ENCODE data around the gene TMEM123.

TMEM123 gene

GRCh38 chr11:102493524-102493923, 41.0 kb upstream of the TMEM123 start:
- TF ChIP-seq CTCF (IDR thresholded peaks at IDR 0.05; ENCODE audit: low read depth, low read length): no peak
- DNase-seq (ENCODE audit: extremely low read depth, low read depth): no peak

- TF ChIP-seq CTCF (IDR thresholded peaks at IDR 0.05; ENCODE audit: low read depth, low read length): no peak
- DNase-seq (ENCODE audit: extremely low read depth, low read depth): no peak
These were observed 39.4 kb upstream of the TMEM123 start for GRCh38 chr11:102491969-102492368.

GRCh38 chr11:102489186-102490145, 36.9 kb upstream of the TMEM123 start:
- DNase-seq (ENCODE audit: extremely low read depth, low read depth): no peak

GRCh38 chr11:102488208-102488607, 35.6 kb upstream of the TMEM123 start:
- DNase-seq (ENCODE audit: extremely low read depth, low read depth): no peak
- no peak for TF ChIP-seq CTCF (IDR thresholded peaks at IDR 0.05; ENCODE audit: low read depth, low read length)

More at GRCh38 chr11:102489186-102490145, 36.9 kb upstream of the TMEM123 start:
- no peak for TF ChIP-seq CTCF (IDR thresholded peaks at IDR 0.05; ENCODE audit: low read depth, low read length)

- no peak for DNase-seq (ENCODE audit: extremely low read depth, low read depth)
- no peak for TF ChIP-seq CTCF (IDR thresholded peaks at IDR 0.05; ENCODE audit: low read depth, low read length)
These were observed 34.6 kb upstream of the TMEM123 start for GRCh38 chr11:102487214-102487613.

- DNase-seq (ENCODE audit: extremely low read depth, low read depth): no peak
- TF ChIP-seq CTCF (IDR thresholded peaks at IDR 0.05; ENCODE audit: low read depth, low read length): no peak
These were observed 34.0 kb upstream of the TMEM123 start for GRCh38 chr11:102486584-102486983.

GRCh38 chr11:102485095-102485722, 32.6 kb upstream of the TMEM123 start:
- no peak for TF ChIP-seq CTCF (IDR thresholded peaks at IDR 0.05; ENCODE audit: low read depth, low read length)
- DNase-seq (ENCODE audit: extremely low read depth, low read depth): no peak

Measured in AG09319 (cell line).